K562 (cell line): ENCODE results near the gene IRX3. TPM values are rescaled to one million over a fixed set of nuclear protein-coding genes. Genes with fewer than 3 reads are reported as not detected.

Experiments
- ATAC-seq: fragments of 200-7000 bp; cut with Tn5 transposase; 3 replicates; pipeline ENCODE4 v1.9.1; 2020; ENCODE audit warnings: moderate library complexity
- BruUV-seq: library from RNA; stranded (reverse); fragments of 400-500 nt; replicated peaks from 2 replicates; lab custom pipeline; 2021; lab: Mats Ljungman, UMichigan
- CTCF ChIA-PET: fragments of 300-600 bp; formaldehyde crosslinking; extraction: SDS; loops from one replicate; lab custom pipeline; 2021; ENCODE audit warnings: low intra/inter-chr PET ratio; lab: Yijun Ruan, JAX
- POLR2A ChIA-PET: fragments of 300-600, 350-650 bp; sonication (Branson Sonifier 250); formaldehyde crosslinking; extraction: SDS; loops from one replicate; lab custom pipeline; 2021; ENCODE audit warnings: antibody characterized with exemption, inconsistent platforms; lab: Yijun Ruan, JAX
- DNase-seq, 4 experiments: peaks; one replicate each; pipeline versions ENCODE4 v3.0.0 to v3.0.0-alpha.2; 2011 to 2018; ENCODE audit warnings: low spot score in 3 of 4, mixed read lengths in 3 of 4; ENCODE audit errors: extremely low read depth in 1 of 4
- FAIRE-seq: peaks from 2 replicates; lab custom pipeline; 2011; peaks lifted over from hg19 to GRCh38; lab: Jason Lieb, UNC
- H2AFZ ChIP-seq: 2 replicates; pipeline ENCODE4 v1.6.0; 2011; ENCODE audit warnings: low read depth, low read length, control low read depth, inconsistent platforms
- H3K27ac ChIP-seq: fragments of 200-600 bp; 3 replicates; pipeline ENCODE4 v1.8.0; 2011; ENCODE audit warnings: low read depth, mild to moderate bottlenecking, control low read depth, inconsistent platforms, low read length, moderate library complexity, mixed read lengths; ENCODE audit errors: extremely low read depth
- H3K27me3 ChIP-seq, 2 experiments: fragments of 300-600 bp in 1 of 2; 2 replicates in 1 of 2; 3 replicates in 1 of 2; pipeline versions ENCODE4 v1.6.0 to v1.8.0; 2011; ENCODE audit warnings: inconsistent platforms in 2 of 2, low read length in 2 of 2, mild to moderate bottlenecking in 1 of 2, mixed read lengths in 1 of 2, moderate library complexity in 1 of 2; ENCODE audit not compliant: control insufficient read depth in 2 of 2, insufficient read depth in 2 of 2
- H3K36me3 ChIP-seq: fragments of 300-600 bp; 3 replicates; pipeline ENCODE4 v1.8.0; 2011; ENCODE audit warnings: mild to moderate bottlenecking, low read length, inconsistent platforms; ENCODE audit not compliant: control insufficient read depth, insufficient read depth
- H3K4me1 ChIP-seq, 2 experiments: fragments of 200-600 bp in 1 of 2; replicated peaks in 1 of 2; 2 replicates in 1 of 2; 3 replicates in 1 of 2; pipeline versions ENCODE4 v1.5.1 to v1.8.0; 2011; ENCODE audit warnings: inconsistent platforms in 2 of 2, low read length in 2 of 2, mild to moderate bottlenecking in 1 of 2, mixed read lengths in 1 of 2, moderate library complexity in 1 of 2; ENCODE audit not compliant: control insufficient read depth in 2 of 2, insufficient read depth in 2 of 2
- H3K4me2 ChIP-seq: 2 replicates; pipeline ENCODE4 v1.6.1; 2011; ENCODE audit warnings: low read length, control low read depth, inconsistent platforms, mixed read lengths; ENCODE audit not compliant: insufficient read depth
- H3K4me3 ChIP-seq: fragments of 200-600 bp; sonication (generic), shearing (Covaris generic); 2 replicates; pipeline ENCODE4 v1.5.1; 2016; ENCODE audit warnings: control low read depth, inconsistent platforms
- H3K79me2 ChIP-seq: fragments of 200-600 bp; 3 replicates; pipeline ENCODE4 v1.8.0; 2011; ENCODE audit warnings: low read length, inconsistent platforms; ENCODE audit not compliant: control insufficient read depth, insufficient read depth
- H3K9ac ChIP-seq, 2 experiments: 2 replicates each; pipeline versions ENCODE4 v1.6.0 to v1.6.1; 2011; ENCODE audit warnings: low read depth in 2 of 2, low read length in 2 of 2, control low read depth in 1 of 2, inconsistent platforms in 1 of 2, mild to moderate bottlenecking in 1 of 2, mixed read lengths in 1 of 2; ENCODE audit not compliant: insufficient read depth in 1 of 2
- H3K9me1 ChIP-seq: one replicate; pipeline ENCODE4 v1.6.0; 2011; ENCODE audit warnings: inconsistent platforms, mild to moderate bottlenecking, low read length, moderate library complexity; ENCODE audit not compliant: control insufficient read depth, insufficient read depth
- H3K9me3 ChIP-seq: replicated peaks from 2 replicates; pipeline ENCODE4 v1.5.1; 2011; ENCODE audit warnings: low read depth, low read length, inconsistent platforms; ENCODE audit not compliant: control insufficient read depth, insufficient read depth
- H4K20me1 ChIP-seq: replicated peaks from 2 replicates; pipeline ENCODE4 v1.6.1; 2011; ENCODE audit warnings: low read length, inconsistent platforms, mixed read lengths; ENCODE audit not compliant: control insufficient read depth, insufficient read depth
- AFF4 ChIP-seq: sonication (generic); formaldehyde crosslinking; IDR thresholded peaks from 2 replicates; pipeline ENCODE4 v1.8.0; 2023; ENCODE audit warnings: mild to moderate bottlenecking, missing genetic modification reagents
- CC2D1A ChIP-seq: fragments of 450-650 bp; IDR thresholded peaks from 2 replicates; pipeline ENCODE4 v1.6.1; 2017; ENCODE audit warnings: mild to moderate bottlenecking
- FOXA1 ChIP-seq: fragments of 450-650 bp; IDR thresholded peaks from 2 replicates; pipeline ENCODE4 v1.6.1; 2016; ENCODE audit warnings: mild to moderate bottlenecking, borderline replicate concordance
- GABPB2 ChIP-seq: fragments of 250-450 bp; sonication (Bioruptor Pico); conservative IDR thresholded peaks from 2 replicates; pipeline ENCODE4 v1.5.1; 2021; ENCODE audit warnings: mild to moderate bottlenecking
- KDM4B ChIP-seq, 2 experiments: fragments of 450-650 bp in 1 of 2; sonication (generic) in 1 of 2; IDR thresholded peaks; 2 replicates each; pipeline ENCODE4 v1.6.1; 2016 to 2017; ENCODE audit warnings: borderline replicate concordance in 2 of 2, antibody characterized with exemption in 1 of 2, low read depth in 1 of 2, mild to moderate bottlenecking in 1 of 2
- NCOA2 ChIP-seq, 2 experiments: fragments of 450-650 bp; IDR thresholded peaks; 2 replicates each; pipeline ENCODE4 v1.6.1; 2018; ENCODE audit warnings: mild to moderate bottlenecking in 2 of 2, moderate library complexity in 1 of 2; ENCODE audit not compliant: partially characterized antibody in 2 of 2
- NR2C1 ChIP-seq, 2 experiments: fragments of 450-650 bp; IDR thresholded peaks; 2 replicates each; pipeline ENCODE4 v1.6.1; 2017; ENCODE audit warnings: mild to moderate bottlenecking in 2 of 2, antibody characterized with exemption in 1 of 2, inconsistent platforms in 1 of 2, missing compliant biosample characterization in 1 of 2, missing genetic modification characterization in 1 of 2
- PTRF ChIP-seq: fragments of 450-650 bp; IDR thresholded peaks from 2 replicates; pipeline ENCODE4 v1.6.1; 2016; ENCODE audit warnings: mild to moderate bottlenecking, missing genetic modification characterization, missing compliant biosample characterization
- RFX1 ChIP-seq: fragments of 450-650 bp; IDR thresholded peaks from 2 replicates; pipeline ENCODE4 v1.6.1; 2016; ENCODE audit warnings: mild to moderate bottlenecking, moderate library complexity
- ZBTB9 ChIP-seq: fragments of 450-650 bp; formaldehyde crosslinking; IDR thresholded peaks from 2 replicates; pipeline ENCODE4 v1.4.0; 2020; ENCODE audit warnings: mild to moderate bottlenecking, moderate library complexity
- ZNF384 ChIP-seq: IDR thresholded peaks from 2 replicates; pipeline ENCODE4 v1.6.1; 2012; ENCODE audit warnings: low read depth, low read length, improper control_type of control experiment
- WGBS: fragments of 100-300 bp; shearing (Covaris generic); methylation state at CpG from one replicate; pipeline ENCODE4 v1.1.6; 2016; ENCODE audit warnings: low coverage, mixed read lengths; ENCODE audit not compliant: insufficient coverage; ENCODE audit errors: missing lambda C conversion rate; 5-methylcytosine and 5-hydroxymethylcytosine counted together
- in situ Hi-C: fragments of 300-500 bp; cut with MboI; formaldehyde crosslinking; loops from 4 replicates; pipeline ENCODE4 v1.15.0; 2018; ENCODE audit warnings: inconsistent platforms, mixed read lengths
- intact Hi-C: fragments of 100-400 bp; cut with micrococcal nuclease; formaldehyde crosslinking; loops from 2 replicates; pipeline ENCODE4 v1.14.2; 2022
- polyA plus RNA-seq, 8 experiments: library from polyadenylated mRNA; depleted of rRNA in 4 of 8; stranded (reverse) in 5 of 8; unstranded in 3 of 8; fragments of >200 nt; fragmentation: Nextera tagmentation in 2 of 8; fragmentation: Illumina TruSeq in 1 of 8; extraction: Ambion mirVana in 2 of 8; extraction: Trizol in 1 of 8; gene quantifications; 2 replicates each; pipeline versions ENCODE4 v1.2.1 to v1.2.3, GENCODE V29; 2011 to 2014; ENCODE audit warnings: inconsistent platforms in 1 of 8, missing spikeins in 1 of 8
- total RNA-seq, 7 experiments: library from RNA; depleted of rRNA in 6 of 7; stranded (reverse); fragments of >200 nt in 6 of 7; fragmentation: Illumina TruSeq in 2 of 7; extraction: Trizol in 2 of 7; gene quantifications; 2 replicates each; pipeline versions ENCODE4 v1.2.1 to v1.2.3, GENCODE V29; 2011 to 2021; ENCODE audit warnings: low replicate concordance in 1 of 7

Gene IRX3
- total and polyA plus RNA-seq, 9 of the 15 experiments (the other 6 are each of a cell fraction or from before 2014, with no cell fraction given): not detected

- no peak overlapping the region for H3K4me2 ChIP-seq
- H4K20me1 ChIP-seq: no peaks in the 10 kb centered on the region
- H3K27ac ChIP-seq: no peak overlapping the region
- in situ Hi-C loops (no loop called here), intact Hi-C loops (no loop called here)
- DNase-seq (no peak), FAIRE-seq (no peak), ATAC-seq (no peak)
- H3K9ac ChIP-seq: no peak overlapping the region
- H3K4me1 ChIP-seq: no peaks in the 10 kb centered on the region
- no peaks in the 10 kb centered on the region for H3K9me3 ChIP-seq
- H3K27me3 ChIP-seq: peaks cover 0 to 7% of the 10 kb centered on the region in 2 experiments; a peak in 1 of 5 replicates
- 0% methylated on average over 9 of the region's 9 CpGs for WGBS
- CTCF ChIA-PET: no interaction called here
- H3K4me3 ChIP-seq: no peak overlapping the region
- H3K79me2 ChIP-seq: no peaks in the 10 kb centered on the region
- H3K9me1 ChIP-seq: no peaks in the 10 kb centered on the region
- no peak overlapping the region for H2AFZ ChIP-seq
- H3K36me3 ChIP-seq: no peaks in the 10 kb centered on the region
- POLR2A ChIA-PET: no interaction called here
- no TSS peak for BruUV-seq
- TF ChIP-seq CC2D1A (no peak), ZNF384 (no peak), AFF4 (CRISPR knock-in tag) (no peak), NCOA2 (IDR thresholded peaks at IDR 0.05; ENCODE audit: partially characterized antibody in 2 of 2) (no peak), ZBTB9 (no peak), RFX1 (no peak), PTRF (tag) (no peak), FOXA1 (no peak), KDM4B (IDR thresholded peaks at IDR 0.05; ENCODE audit: borderline replicate concordance in 2 of 2, low read depth in 1 of 2) (no peak), NR2C1 (IDR thresholded peaks at IDR 0.05) (no peak), NR2C1 (tag; IDR thresholded peaks at IDR 0.05) (no peak), GABPB2 (no peak)
Observed at GRCh38 chr16:54240271-54241129, 46.1 kb downstream of the IRX3 start.
